ENCODE data around the gene CHRNB2.

DNA sequence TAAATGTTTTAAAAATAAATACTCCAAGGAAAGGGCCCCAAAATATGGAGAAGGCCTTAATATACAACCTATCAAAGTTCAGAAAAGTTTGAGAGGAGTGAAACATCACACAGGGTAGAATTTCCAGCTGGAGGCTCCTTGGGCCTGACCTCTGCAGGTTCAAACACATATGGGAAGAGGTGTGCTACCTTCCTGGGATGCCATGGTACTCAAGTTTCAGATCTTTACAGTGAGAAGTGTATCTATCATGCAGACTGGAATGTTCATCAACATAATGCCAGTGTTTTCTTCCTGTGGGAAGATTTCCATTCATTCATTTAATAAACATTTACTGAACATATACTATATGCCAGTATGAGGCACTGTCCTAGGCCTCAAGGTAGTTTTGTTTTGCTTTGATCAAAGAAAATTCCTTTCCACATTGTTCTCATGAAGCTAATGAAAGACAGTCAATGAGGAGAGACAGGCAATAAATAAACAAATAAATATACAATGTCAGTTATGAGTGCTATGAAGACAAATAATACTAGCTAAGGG lies 55.0 kb downstream of the CHRNB2 start:
- TF ChIP-seq, protein P1, sequence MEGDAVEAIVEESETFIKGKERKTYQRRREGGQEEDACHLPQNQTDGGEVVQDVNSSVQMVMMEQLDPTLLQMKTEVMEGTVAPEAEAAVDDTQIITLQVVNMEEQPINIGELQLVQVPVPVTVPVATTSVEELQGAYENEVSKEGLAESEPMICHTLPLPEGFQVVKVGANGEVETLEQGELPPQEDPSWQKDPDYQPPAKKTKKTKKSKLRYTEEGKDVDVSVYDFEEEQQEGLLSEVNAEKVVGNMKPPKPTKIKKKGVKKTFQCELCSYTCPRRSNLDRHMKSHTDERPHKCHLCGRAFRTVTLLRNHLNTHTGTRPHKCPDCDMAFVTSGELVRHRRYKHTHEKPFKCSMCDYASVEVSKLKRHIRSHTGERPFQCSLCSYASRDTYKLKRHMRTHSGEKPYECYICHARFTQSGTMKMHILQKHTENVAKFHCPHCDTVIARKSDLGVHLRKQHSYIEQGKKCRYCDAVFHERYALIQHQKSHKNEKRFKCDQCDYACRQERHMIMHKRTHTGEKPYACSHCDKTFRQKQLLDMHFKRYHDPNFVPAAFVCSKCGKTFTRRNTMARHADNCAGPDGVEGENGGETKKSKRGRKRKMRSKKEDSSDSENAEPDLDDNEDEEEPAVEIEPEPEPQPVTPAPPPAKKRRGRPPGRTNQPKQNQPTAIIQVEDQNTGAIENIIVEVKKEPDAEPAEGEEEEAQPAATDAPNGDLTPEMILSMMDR (conservative IDR thresholded peaks at IDR 0.05; ENCODE audit: low read length), result no peak
- TF ChIP-seq EZH2phosphoT487 (IDR thresholded peaks at IDR 0.05; ENCODE audit: borderline replicate concordance), result no peak
